ENCODE results near the gene CDKN2C.

- TF ChIP-seq, protein P1, sequence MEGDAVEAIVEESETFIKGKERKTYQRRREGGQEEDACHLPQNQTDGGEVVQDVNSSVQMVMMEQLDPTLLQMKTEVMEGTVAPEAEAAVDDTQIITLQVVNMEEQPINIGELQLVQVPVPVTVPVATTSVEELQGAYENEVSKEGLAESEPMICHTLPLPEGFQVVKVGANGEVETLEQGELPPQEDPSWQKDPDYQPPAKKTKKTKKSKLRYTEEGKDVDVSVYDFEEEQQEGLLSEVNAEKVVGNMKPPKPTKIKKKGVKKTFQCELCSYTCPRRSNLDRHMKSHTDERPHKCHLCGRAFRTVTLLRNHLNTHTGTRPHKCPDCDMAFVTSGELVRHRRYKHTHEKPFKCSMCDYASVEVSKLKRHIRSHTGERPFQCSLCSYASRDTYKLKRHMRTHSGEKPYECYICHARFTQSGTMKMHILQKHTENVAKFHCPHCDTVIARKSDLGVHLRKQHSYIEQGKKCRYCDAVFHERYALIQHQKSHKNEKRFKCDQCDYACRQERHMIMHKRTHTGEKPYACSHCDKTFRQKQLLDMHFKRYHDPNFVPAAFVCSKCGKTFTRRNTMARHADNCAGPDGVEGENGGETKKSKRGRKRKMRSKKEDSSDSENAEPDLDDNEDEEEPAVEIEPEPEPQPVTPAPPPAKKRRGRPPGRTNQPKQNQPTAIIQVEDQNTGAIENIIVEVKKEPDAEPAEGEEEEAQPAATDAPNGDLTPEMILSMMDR (conservative IDR thresholded peaks at IDR 0.05), result no peak
- TF ChIP-seq ZFX (IDR thresholded peaks at IDR 0.05), result no peak
Measured at GRCh38 chr1:50974618-50974935, 4.5 kb downstream of the CDKN2C start.
